Measurements from ENCODE around the gene MYCT1.

- TF ChIP-seq, protein P1, sequence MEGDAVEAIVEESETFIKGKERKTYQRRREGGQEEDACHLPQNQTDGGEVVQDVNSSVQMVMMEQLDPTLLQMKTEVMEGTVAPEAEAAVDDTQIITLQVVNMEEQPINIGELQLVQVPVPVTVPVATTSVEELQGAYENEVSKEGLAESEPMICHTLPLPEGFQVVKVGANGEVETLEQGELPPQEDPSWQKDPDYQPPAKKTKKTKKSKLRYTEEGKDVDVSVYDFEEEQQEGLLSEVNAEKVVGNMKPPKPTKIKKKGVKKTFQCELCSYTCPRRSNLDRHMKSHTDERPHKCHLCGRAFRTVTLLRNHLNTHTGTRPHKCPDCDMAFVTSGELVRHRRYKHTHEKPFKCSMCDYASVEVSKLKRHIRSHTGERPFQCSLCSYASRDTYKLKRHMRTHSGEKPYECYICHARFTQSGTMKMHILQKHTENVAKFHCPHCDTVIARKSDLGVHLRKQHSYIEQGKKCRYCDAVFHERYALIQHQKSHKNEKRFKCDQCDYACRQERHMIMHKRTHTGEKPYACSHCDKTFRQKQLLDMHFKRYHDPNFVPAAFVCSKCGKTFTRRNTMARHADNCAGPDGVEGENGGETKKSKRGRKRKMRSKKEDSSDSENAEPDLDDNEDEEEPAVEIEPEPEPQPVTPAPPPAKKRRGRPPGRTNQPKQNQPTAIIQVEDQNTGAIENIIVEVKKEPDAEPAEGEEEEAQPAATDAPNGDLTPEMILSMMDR (IDR thresholded peaks at IDR 0.05; ENCODE audit: control extremely low read depth in 1 of 3, insufficient read depth in 1 of 3, low read depth in 1 of 3, low read length in 3 of 3), result no peak
- TF ChIP-seq EP300 (IDR thresholded peaks at IDR 0.05; ENCODE audit: borderline replicate concordance in 1 of 2, low read depth in 2 of 2, low read length in 2 of 2) (no peak), POLR2A (IDR thresholded peaks at IDR 0.05; ENCODE audit: control extremely low read depth in 1 of 2, low read depth in 2 of 2, low read length in 2 of 2) (no peak), SUZ12 (IDR thresholded peaks at IDR 0.05; ENCODE audit: low read length) (no peak), EZH2 (IDR thresholded peaks at IDR 0.05; ENCODE audit: low read depth, low read length, severe bottlenecking) (no peak), SIN3A (conservative IDR thresholded peaks at IDR 0.05 in 1 of 2, IDR thresholded peaks at IDR 0.05 in 1 of 2; ENCODE audit: low read depth in 1 of 2, low read length in 2 of 2) (no peak), CREB1 (IDR thresholded peaks at IDR 0.05) (no peak), SIRT6 (IDR thresholded peaks at IDR 0.05; ENCODE audit: low read length) (no peak), BACH1 (IDR thresholded peaks at IDR 0.05; ENCODE audit: low read length) (no peak), TCF12 (IDR thresholded peaks at IDR 0.05; ENCODE audit: low read depth, low read length) (no peak)
Observed at GRCh38 chr6:152771061-152771687, 73.5 kb downstream of the MYCT1 start.
